Mucosa of stomach (tissue), 1 donor: ENCODE results near the gene ADK.
"Not testable (repeated sequence)": the region's sequence is repeated elsewhere in the genome, so short reads cannot be mapped to it uniquely, and the experiment has no call there.

Experiments
- H3K27me3 ChIP-seq: one replicate; pipeline ENCODE4 v1.7.0; 2013; ENCODE audit warnings: mild to moderate bottlenecking, low read length; ENCODE audit not compliant: control insufficient read depth, insufficient read depth
- H3K36me3 ChIP-seq: one replicate; pipeline ENCODE4 v1.7.0; 2013; ENCODE audit warnings: low read length; ENCODE audit not compliant: control insufficient read depth, insufficient read depth
- H3K4me1 ChIP-seq: one replicate; pipeline ENCODE4 v1.7.0; 2013; ENCODE audit warnings: mild to moderate bottlenecking, low read length; ENCODE audit not compliant: control insufficient read depth, insufficient read depth
- H3K4me3 ChIP-seq: one replicate; pipeline ENCODE4 v1.7.0; 2013; ENCODE audit warnings: low read length
- H3K9ac ChIP-seq: one replicate; pipeline ENCODE4 v1.7.0; 2013; ENCODE audit warnings: mild to moderate bottlenecking, low read length, moderate library complexity
- H3K9me3 ChIP-seq: one replicate; pipeline ENCODE4 v1.7.0; 2013; ENCODE audit warnings: mild to moderate bottlenecking, low read length, moderate library complexity; ENCODE audit not compliant: control insufficient read depth
- donor health status: Pancreatic carcinoma.

The ADK gene

GRCh38 chr10:74347522-74347921 is 196.5 kb downstream of the ADK start:
- Histone ChIP-seq H3K9me3 (no peaks in the 10 kb centered on the region), H3K4me1 (no peaks in the 10 kb centered on the region), H3K9ac (no peak overlapping the region), H3K36me3 (no peaks in the 10 kb centered on the region), H3K4me3 (no peak overlapping the region), H3K27me3 (no peaks in the 10 kb centered on the region)

DNA sequence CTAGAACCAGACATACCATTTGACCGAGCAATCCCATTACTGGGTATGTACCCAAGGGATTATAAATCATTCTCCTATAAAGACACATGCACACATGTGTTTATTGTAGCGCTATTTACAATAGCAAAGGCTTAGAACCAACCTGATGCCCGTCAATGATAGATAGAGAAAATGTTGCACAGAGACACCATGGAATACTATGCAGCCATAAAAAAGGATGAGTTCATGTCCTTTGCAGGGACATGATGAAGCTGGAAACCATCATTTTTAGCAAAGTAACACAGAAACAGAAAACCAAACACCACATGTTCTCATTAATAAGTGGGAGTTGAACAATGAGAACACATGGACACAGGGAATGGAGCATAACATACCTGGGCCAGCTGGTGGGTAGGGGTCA is 202.0 kb downstream of the ADK start:
- H3K9ac ChIP-seq, H3K36me3 ChIP-seq, H3K4me1 ChIP-seq, H3K9me3 ChIP-seq, H3K27me3 ChIP-seq, H3K4me3 ChIP-seq: not testable (repeated sequence)

GRCh38 chr10:74361678-74362077 is 210.7 kb downstream of the ADK start:
- Histone ChIP-seq H3K4me3 (no peak overlapping the region), H3K9me3 (no peaks in the 10 kb centered on the region)

DNA sequence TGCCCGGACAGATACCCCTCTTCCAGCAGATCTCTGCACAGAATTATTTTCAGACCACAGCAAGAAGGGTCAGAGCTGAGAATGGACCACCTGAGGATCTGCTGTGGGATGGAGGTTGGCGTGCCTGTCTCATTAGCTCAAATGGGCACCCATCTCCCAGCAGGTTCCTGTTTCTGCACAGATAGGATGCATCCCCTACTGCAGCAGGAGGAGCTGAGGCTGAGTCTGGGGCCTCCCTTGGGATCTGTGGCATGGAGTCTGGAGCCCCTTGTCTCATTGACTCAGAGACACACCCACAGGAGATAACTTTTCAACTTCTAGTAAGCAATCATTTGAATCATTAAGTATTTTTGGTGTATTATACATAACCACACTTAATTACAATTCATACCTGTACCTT is 212.7 kb downstream of the ADK start:
- Histone ChIP-seq H3K9me3 (no peaks in the 10 kb centered on the region), H3K4me1 (no peaks in the 10 kb centered on the region), H3K4me3 (no peak overlapping the region), H3K36me3 (no peaks in the 10 kb centered on the region), H3K27me3 (no peaks in the 10 kb centered on the region), H3K9ac (no peak overlapping the region)

More at GRCh38 chr10:74361678-74362077, 210.7 kb downstream of the ADK start:
- Histone ChIP-seq H3K36me3 (no peaks in the 10 kb centered on the region), H3K9ac (no peak overlapping the region), H3K4me1 (no peaks in the 10 kb centered on the region), H3K27me3 (no peaks in the 10 kb centered on the region)

DNA sequence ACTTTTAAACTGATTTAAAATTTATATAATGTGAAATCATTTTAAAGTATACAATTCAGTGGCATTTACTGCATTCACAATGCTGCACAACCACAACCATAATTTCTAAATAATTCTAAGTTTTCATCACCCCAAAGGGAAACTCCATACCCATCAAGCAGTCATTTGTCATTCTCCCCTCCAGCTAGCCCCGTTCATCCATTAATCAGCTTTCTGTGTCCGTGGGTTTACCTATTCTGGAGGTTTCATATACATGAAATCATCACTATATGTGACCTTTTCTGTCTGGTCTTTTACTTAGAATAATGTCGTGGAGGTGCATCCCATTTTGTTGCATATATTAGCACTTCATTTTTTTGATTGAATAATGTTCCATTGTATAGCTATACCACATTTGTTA is 214.1 kb downstream of the ADK start:
- H3K9me3 ChIP-seq: no peaks in the 10 kb centered on the region
- no peak overlapping the region for H3K9ac ChIP-seq
- no peaks in the 10 kb centered on the region for H3K27me3 ChIP-seq
- no peaks in the 10 kb centered on the region for H3K36me3 ChIP-seq
- H3K4me1 ChIP-seq: no peaks in the 10 kb centered on the region
- no peak overlapping the region for H3K4me3 ChIP-seq

- Histone ChIP-seq H3K9ac (no peak overlapping the region), H3K4me3 (no peak overlapping the region), H3K27me3 (no peaks in the 10 kb centered on the region), H3K4me1 (no peaks in the 10 kb centered on the region), H3K9me3 (no peaks in the 10 kb centered on the region), H3K36me3 (no peaks in the 10 kb centered on the region)
These were observed 220.7 kb downstream of the ADK start for GRCh38 chr10:74371696-74372095.

DNA sequence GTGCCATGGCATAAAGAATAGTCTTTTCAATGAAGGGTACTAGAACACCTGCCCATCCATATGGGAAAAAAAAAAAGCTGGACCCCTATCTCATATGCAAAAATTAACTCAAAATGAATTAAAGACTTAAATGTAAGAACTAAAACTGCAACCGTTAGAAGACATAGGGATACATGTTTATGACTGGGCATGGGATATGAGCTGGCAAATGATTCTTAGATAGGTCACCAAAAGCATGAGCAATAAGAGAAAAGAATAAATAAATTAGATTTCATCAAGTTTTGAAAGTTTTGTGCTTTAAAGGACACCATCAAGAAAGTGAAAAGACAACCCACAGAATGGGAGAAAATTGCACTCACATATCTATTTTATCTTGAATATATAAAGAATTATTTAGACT is 222.0 kb downstream of the ADK start:
- no peaks in the 10 kb centered on the region for H3K36me3 ChIP-seq
- H3K4me1 ChIP-seq: no peaks in the 10 kb centered on the region
- no peaks in the 10 kb centered on the region for H3K27me3 ChIP-seq
- no peaks in the 10 kb centered on the region for H3K9me3 ChIP-seq
- H3K9ac ChIP-seq: no peak overlapping the region
- H3K4me3 ChIP-seq: no peak overlapping the region

DNA sequence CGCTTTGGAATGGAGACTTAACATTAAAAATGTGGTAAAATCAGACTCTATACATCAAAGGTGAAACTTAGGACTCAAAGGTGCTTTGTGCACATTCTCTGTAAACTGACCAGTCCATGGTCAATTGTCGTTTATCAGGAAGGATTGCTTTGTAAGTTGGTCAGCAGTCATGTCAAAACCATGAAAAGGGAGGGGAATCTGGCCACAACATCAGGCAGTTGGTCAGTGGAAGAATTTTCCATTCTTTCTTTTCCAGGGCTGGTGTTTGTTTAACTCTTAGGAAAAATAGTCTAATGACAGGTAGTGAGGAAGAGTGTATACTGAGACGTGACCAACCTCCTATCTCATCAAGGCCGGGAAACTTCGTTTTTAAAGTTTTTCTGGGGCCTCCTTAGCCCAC is 226.5 kb downstream of the ADK start:
- Histone ChIP-seq H3K9me3 (no peaks in the 10 kb centered on the region), H3K9ac (no peak overlapping the region), H3K27me3 (no peaks in the 10 kb centered on the region), H3K36me3 (no peaks in the 10 kb centered on the region), H3K4me1 (no peaks in the 10 kb centered on the region), H3K4me3 (no peak overlapping the region)

GRCh38 chr10:74379474-74379873 is 228.5 kb downstream of the ADK start:
- Histone ChIP-seq H3K36me3 (no peaks in the 10 kb centered on the region), H3K4me1 (no peaks in the 10 kb centered on the region), H3K9me3 (no peaks in the 10 kb centered on the region), H3K4me3 (no peak overlapping the region), H3K27me3 (no peaks in the 10 kb centered on the region), H3K9ac (no peak overlapping the region)

- Histone ChIP-seq H3K27me3 (no peaks in the 10 kb centered on the region), H3K9me3 (no peaks in the 10 kb centered on the region), H3K4me1 (no peaks in the 10 kb centered on the region), H3K36me3 (no peaks in the 10 kb centered on the region), H3K4me3 (no peak overlapping the region), H3K9ac (no peak overlapping the region)
These were observed 229.8 kb downstream of the ADK start for GRCh38 chr10:74380795-74381194.

- Histone ChIP-seq H3K4me1 (no peaks in the 10 kb centered on the region), H3K4me3 (no peak overlapping the region), H3K9me3 (no peaks in the 10 kb centered on the region), H3K36me3 (no peaks in the 10 kb centered on the region), H3K27me3 (no peaks in the 10 kb centered on the region), H3K9ac (no peak overlapping the region)
These were observed 230.4 kb downstream of the ADK start for GRCh38 chr10:74381291-74381853.

DNA sequence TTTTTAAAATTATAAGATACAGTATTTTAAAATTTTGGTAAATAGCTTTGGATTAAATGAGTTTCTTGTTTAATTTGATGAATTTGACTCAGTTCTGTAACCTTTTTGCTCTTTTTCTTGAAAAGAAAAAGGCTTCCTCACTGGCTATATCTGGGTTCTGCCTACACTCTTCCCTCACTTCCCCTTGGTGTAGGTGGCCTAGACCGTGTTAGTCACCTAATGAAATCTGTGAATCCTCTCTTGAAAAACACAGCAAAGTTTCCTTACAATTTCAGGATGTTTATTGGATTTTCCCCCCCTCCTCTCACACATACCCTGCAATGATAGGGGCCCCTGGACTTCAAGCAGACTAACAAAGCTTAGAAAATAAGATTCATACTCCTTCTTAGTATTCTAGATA is 231.6 kb downstream of the ADK start:
- H3K9me3 ChIP-seq: no peaks in the 10 kb centered on the region
- H3K27me3 ChIP-seq: no peaks in the 10 kb centered on the region
- H3K4me1 ChIP-seq: no peaks in the 10 kb centered on the region
- H3K4me3 ChIP-seq: no peak overlapping the region
- H3K36me3 ChIP-seq: no peaks in the 10 kb centered on the region
- no peak overlapping the region for H3K9ac ChIP-seq

GRCh38 chr10:74383642-74384041 is 232.6 kb downstream of the ADK start:
- Histone ChIP-seq H3K9ac (no peak overlapping the region), H3K27me3 (no peaks in the 10 kb centered on the region), H3K4me1 (no peaks in the 10 kb centered on the region), H3K9me3 (no peaks in the 10 kb centered on the region), H3K4me3 (no peak overlapping the region), H3K36me3 (no peaks in the 10 kb centered on the region)
